GM21515 (cell line): ENCODE results near the gene DMAC1.

ENCODE experiments used
- ATAC-seq: cut with Tn5 transposase; IDR thresholded peaks from one replicate; pipeline ENCODE4 v1.9.1; 2021; ENCODE audit not compliant: unreplicated experiment

DMAC1 gene, protein sequence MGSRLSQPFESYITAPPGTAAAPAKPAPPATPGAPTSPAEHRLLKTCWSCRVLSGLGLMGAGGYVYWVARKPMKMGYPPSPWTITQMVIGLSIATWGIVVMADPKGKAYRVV

DNA sequence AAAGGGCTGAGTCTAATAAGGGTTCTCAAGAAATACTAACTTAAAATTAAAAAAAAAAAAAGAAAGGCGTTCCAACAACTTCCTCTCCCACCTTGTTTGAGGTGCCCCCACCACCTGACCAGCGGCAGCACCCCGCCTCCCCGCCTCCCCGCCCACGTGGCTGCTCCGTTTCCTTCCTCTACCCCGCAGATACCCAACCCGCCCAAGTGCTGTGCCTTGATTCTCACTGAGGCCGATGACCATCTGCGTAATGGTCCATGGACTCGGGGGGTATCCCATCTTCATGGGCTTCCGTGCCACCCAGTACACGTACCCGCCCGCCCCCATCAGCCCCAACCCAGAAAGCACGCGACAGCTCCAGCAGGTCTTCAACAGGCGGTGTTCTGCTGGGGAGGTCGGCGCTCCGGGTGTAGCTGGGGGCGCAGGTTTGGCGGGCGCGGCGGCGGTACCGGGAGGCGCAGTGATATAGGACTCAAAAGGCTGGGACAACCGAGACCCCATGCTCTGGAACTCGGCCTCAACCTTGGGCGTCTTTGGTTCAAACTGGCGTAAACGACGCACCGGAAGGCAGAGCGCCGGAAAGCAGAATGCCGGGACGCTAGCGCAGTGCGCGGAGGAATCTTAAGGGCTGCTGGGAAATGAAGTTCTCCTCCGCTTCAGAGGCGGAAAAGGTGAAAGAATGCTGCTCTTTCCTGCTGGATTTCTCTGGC, at the start of gene DMAC1:
DMAC1 (minus strand) TSS at position 545 of the 710 bp plus-strand sequence; CDS start at position 501, 44 bp downstream.
- peak; percentile 95 for ATAC-seq

DNA sequence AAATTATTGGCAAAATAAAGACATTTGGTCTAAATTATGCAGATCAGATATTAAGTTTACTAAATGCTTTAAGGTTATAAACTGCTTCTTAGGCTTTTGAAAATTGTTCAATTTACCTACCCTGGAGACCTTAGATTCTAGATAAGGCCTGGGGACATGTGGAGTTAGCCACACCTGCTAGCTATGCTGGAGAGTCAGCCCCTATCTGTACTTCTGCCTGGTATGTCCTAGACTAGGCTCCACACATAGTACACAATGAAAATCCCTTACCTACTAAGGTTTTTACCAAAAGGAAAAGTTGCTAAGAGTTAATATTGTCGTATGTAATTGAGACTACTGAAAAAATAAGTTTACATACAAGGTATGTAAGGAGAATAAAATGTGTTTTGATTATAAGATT, 49.8 kb upstream of the DMAC1 start:
- no peak for ATAC-seq

DNA sequence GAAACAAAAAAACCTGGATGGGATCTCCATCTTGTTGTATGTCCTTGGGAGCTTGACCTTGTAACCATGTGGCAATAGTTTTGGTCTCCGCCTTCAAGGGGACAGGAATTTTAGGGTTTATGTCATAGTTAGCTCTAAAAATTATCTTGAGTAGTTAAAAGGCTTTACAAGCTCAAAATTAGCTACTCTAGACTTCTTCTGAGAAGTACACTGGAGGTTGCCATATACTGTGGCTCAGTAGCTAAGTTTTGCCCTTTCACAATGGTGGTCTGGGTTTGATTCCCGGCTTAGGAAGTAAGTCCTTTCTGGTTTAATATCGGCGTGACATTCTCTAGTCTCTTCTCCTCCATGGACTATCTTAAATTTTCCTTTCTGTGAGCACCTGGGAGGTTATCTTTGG, 48.9 kb upstream of the DMAC1 start:
- ATAC-seq, result no peak

DNA sequence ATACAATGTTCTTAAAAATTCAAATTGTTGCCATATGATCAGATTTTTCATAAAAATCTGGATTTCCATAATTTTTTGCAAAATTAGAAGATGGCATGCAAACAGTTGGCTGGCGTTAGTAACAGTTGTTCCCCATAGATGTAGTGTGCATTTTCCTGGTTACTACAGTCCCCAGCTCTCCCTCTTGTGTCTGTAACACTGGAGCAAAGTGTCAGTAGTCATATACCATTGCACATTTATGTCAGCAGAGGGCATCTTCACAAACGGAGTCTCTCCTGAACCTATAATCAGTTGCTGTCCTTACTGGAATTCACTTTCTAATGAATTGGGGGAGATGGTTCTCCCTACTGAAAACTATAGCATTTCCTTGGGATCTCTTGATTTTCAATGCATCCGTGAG, 44.7 kb upstream of the DMAC1 start:
- ATAC-seq, result no peak

DNA sequence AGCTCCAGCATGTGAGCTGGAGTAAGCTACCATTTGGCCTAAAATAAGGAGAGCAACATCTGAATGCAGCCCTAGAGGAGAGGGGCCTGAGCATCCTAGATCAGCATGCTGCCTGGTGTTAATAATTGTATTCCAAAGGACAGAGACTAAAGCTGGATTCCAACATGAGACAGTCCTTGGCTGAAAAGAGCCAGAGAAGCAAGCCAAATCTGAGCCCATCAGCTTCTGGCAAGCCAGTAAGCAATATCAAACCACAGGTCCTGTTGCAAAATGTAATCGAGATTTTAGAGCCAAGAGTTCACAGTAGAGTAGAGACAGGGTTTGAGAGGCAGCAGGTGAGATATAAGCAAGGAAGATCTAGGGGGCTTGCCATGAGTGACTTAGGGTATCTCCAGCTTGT, 42.3 kb upstream of the DMAC1 start:
- ATAC-seq, result no peak

DNA sequence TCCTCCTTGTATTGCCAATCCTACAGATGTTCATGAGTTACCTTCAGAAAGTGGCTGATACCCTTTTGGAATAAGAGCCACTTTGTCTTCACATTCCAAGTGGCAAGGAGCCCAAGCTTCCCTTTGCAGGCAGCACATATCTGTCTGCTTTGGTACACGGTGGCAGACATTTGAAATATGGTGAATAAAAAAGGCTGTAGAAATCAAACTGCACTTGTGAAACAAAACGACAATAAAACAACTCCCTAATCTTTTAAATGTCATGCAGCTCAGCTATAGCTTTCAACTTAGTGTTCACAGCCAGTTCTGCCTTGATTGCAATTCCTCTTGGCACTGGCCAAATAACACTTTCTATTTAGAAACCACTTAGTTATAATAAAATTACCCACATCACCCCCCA, 35.0 kb upstream of the DMAC1 start:
- no peak for ATAC-seq

DNA sequence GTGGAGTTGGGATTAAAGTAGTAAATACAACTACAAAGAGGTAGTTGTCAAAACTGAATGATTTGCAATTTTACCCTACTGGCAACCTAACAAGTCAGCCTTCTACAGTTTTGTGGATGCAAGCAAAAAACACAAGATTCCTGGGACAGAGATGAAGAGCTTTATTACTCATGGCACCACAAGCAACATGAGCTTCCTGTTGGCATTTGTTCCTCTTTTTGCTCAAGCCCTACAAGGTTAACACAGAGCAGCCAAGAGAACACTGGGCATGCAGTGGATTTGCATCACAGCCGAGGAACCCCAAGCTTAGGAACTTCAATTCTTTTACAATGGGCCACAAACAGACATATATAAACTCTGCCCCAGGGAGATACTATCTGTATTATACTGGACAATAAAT, 28.8 kb upstream of the DMAC1 start:
- no peak for ATAC-seq

DNA sequence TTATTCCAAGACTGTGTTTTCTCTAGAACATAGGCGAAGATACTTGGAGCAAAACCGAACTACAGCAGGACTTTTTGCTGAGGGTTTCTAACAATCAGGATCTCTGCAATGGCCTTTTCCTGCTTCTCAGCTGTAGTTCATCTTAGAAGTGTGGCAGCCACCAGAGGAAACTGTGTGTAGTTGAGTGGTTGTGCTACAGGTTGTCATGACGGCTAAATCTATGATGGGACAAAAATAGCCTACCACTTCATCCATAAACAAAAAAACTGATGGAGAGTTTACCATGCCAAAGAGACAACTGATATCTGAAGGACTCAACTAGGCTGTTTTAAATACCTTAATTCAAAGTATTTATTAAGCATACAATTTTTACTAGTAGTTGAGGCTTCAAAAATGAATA, 28.2 kb upstream of the DMAC1 start:
- no peak for ATAC-seq

DNA sequence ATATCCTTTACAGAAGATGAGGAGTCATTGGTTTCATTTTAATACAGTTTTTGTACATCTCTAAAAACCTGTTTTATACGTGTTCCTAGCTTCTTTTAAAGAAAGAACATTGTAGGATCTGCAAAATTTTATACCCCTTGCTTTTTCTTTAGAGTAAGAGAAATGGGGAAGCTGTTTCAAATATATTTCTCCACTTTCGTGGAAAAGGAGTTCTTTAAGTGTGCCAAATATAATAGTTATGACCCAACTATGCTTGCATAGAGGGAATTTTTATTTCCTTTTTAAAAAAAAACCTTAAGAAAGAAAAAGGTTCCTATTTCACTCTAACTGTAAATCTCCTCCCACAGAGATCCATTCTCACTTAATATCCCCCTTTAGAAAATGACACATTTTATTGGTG, 27.5 kb upstream of the DMAC1 start:
- ATAC-seq, result no peak

DNA sequence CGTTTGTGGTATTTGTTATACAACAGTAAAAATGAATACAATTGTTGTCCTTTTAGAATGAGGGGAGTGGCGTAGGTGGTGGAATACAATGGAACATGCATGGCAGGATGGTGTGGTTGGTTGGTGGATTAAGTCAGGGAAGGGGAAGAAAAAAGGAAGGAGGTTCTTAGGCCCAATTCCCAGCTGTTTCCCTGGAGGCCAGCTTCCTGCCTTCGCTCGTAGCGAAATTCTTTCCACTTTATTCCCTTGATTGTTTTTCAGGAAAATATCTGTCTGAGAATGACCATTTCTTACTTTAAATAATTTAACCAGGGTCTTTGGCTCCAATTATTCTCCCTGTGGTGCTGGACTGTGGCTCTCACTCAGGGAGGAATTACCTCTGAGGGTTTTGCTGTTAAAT, 24.1 kb upstream of the DMAC1 start:
- no peak for ATAC-seq

DNA sequence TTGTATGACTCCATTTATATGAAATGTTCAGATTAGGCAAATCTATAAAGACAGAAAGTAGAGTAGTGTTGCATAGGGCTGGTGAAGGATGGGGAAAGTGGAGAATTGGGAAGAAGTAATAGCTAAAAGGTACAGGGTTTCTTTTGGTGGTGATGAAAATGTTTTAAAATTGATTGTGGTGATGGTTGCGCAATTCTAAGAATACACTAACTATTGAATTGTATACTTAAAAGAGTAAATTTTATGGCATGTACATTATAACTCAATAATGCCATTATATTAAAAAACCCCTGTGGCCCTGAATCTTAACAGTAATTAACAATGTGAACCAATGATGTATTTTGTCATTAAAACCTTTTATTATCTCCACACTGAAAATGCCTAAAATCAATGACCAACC, 20.4 kb upstream of the DMAC1 start:
- ATAC-seq, result no peak

DNA sequence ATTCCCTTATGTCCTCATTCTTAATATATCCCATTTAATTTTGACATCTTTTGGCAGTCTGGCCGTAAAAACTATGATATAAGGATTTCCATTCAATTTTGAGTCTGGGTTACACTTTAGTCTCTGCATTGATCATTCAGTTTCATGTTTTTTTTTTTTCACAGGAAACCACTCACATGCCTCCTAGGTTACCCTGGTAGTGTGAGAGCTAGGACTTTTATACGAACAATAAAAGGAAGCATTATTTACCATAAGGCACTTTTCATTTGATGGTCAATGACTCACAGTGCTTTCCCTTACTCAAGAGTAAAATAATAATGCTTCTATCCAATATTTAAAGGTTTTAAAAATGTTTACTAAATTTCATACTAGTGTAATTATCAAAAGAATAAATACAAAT, 16.4 kb upstream of the DMAC1 start:
- no peak for ATAC-seq

DNA sequence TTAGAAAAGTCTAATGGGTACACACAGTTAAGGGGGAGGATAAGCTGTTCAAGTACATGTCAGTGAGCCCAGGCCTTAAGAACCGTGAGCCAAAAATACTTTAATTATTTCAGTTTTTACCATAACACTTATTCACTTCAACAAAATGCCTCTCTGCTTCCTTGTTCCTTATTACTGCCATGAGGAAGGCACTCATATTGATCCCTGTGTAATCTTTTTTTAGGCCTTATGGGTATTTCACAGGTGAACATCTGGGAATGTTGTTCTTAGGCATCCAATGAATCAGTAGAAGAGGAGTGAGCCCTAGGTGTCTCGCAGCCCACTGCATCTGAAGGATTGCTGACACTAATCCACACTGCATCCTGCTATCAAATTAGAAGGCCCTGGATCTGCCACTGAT, 13.5 kb upstream of the DMAC1 start:
- no peak for ATAC-seq

DNA sequence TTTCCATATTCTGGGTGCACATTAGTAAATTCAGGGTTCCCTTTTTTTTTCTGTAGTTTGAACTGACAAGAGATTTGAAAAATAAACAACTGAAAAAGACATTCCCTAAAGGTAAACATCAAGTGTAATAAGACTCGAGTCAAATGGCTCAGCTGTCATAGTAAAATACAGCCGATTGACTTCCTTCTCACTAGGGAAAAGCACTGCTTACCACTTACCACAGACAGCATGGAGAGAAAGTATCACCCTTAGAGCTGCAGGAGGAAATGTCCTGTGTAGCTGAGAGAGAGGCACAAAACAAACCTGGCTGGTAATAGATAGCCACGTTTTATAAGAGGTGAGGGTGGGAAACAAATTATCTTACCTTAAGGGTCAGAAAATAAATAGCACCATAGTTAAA, 12.1 kb upstream of the DMAC1 start:
- ATAC-seq, result no peak

DNA sequence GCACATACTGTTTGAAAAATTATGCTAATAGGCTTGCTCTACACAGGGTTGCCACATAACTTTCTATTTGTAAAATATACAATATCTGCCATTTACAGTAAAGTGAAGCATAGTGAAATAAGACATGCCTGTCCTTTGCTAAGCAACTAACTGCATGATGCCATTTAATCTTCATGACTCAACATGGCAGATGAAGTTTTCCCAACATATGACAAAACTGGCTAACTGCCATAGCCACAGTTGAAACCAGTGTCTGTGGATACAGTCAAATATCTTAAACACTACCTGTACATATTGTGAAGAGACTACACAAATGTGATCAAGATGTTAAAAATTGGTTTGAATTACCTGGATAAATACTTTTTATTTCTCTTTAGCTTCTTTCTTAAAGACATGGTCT, 3.1 kb upstream of the DMAC1 start:
- no peak for ATAC-seq

DNA sequence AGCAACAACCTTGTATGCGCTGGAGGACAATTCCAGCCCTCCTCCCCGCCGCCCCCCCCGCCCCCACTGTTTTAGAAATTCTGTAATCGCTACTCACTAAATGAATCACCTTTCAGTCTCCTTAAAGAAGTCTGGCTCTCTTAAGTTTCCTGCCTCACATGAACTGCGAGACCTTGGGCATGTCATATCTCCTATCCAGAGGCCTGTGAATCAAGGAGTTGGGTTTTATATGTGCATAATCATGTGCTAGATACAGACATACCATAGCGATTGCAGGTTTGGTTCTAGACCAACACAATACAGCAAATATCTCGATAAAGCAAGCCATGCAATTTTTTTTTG, 337 bp upstream of the DMAC1 start:
- ATAC-seq, result peak; percentile 4

DNA sequence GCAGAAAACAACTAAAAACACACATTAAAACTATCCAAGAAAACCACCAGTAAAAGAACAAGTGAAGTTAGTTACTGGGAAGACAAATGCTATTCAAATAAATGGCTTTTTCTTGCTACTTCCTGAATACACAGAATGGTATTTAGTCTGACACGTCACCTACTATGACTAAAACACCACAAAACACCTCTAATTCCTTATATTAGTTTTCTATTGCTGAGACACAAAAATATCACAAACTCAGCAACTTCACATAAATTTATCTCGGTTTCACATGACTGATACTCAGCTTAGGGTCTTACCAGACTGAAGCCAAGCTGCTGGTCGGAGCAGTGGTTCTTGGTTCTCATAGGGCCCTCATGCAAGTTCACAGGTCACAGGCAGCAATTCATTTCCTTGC, 5.4 kb downstream of the DMAC1 start:
- ATAC-seq, result no peak

DNA sequence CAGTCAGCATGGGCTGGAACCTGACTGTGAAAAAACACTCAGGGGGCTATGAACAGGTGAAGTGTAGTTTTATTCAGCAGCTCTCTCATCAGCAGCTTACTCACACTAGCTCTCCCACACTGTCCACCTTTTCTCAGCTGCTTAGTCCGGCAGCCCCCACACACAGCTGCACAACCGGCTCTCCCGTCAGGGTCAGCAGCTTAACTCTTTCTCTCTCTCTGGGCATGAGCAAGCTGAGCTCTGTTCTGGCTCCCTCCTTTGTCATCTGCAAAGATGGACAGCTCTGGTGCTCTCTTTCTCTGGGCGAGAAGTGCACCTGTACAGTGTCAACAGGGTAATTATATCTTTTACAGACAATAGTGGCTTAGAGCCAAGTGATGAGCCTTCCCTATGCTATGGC, 8.2 kb downstream of the DMAC1 start:
- no peak for ATAC-seq

DNA sequence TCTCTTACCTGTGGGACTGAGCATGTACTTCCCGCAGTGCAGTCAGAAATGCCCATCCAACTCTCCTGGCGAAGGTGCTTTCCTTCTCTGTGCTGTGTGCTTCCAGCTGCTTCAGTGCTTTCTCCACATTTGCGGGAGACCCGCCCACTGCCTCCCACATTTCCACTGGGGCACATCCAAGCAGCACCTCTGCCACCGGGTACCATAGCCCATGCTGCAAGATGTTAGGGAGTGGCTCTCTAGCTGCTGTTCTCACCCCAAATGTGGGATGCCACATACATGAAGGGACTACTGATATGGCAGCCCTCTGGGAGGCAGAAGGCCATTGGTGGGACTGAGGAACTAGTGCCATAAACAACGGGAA, 8.8 kb downstream of the DMAC1 start:
- no peak for ATAC-seq

DNA sequence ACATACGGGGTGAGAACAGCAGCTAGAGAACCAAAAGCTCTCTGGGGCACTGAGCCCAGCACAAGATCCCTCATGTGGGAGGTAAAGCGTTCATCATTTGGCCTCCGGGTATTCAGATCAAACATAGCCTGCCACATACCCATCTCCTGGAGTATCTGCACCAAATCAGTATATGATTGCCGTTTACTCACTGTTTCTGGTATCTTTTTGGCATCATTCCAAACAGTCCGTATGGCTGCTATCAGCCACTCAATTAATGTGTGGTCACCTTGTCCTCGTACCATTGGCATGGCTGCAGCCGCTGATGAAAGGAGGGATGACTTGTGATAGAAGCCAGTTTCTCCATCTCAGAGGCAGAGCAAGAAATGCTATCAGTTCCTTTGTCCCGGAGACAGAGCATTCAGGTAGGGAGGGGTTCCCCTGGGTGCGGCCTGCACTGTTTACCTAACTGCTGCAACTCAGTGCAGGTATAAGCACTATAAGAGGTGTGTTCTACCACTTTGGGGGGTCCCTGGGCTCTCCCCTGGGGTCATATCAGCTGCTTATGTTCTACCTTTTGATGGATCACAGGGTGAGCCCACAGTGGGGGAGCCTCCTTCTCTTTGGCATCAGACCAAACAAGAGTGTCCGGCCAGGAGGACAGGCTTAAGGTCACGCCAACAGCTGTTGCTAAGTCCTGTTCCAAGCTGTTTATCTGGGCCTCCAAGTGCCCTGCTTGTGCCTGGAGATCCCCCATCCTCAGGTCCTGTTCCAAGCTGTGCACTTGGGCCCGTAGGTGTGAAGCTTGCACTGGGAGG, 9.4 kb downstream of the DMAC1 start:
- ATAC-seq, result no peak

DNA sequence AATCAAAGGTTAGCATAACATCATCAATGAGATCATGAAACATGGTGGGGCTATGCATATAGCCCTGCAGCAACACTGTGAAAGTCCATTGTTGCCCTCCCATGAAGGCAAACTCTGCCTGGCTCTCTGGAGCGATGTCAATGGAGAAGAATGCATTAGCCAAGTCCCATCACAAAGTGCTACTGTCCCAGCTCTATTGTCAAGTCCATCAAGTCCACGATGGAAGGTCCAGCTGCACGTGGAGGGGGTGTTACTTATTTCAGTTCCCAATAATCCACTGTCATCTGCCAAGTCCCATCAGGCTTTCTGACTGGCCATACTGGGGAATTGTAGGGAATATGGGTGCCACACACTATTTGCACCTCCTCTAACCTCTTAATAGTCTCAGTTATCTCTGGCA, 10.8 kb downstream of the DMAC1 start:
- ATAC-seq, result no peak

DNA sequence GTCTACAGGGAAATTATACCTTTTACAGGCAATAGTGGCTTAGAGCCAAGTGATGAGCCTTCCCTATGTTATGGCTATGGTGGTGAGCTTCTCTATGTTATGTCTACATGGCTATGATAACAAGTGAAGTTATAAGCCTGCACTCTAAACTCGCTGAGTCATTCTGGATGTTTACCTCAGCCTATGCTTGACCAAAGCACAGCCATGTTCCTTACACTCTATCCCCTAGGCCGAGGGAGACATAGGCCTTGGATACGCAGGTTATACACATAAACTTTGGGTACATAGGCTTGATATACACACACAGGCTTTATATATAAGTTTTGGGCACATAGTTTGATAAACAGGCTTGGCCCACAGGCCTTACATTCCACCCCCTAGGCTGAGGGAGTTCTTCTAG, 13.8 kb downstream of the DMAC1 start:
- ATAC-seq, result no peak

DNA sequence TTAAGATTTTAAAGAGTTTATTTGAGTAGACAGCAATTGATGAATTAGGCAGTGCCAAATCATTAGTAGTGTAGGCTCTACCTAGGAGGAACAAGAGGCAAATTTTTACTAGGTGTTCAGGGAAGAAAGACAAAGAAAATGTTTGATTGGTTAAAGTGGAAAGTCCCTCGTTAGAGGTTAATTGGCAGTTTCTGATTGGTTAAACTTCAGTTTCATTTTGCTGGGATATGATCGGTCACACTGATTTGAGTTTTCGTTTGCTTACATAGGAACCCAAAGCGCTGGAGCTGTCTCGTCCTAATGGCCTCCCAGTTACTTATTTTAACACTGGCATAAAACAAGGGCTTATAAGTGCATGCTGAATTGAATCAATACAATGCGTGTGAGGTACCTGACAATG, 15.1 kb downstream of the DMAC1 start:
- no peak for ATAC-seq
